Activated CD4-positive, alpha-beta T cell treated with anti-CD3 and anti-CD28 coated beads, Interleukin-2, amount 50 U/mL, for 16 hours (primary cell): ENCODE data around the gene ACSBG1.

Experiments used
- DNase-seq: peaks from one replicate; pipeline ENCODE4 v3.0.0-alpha.2; 2020

Gene ACSBG1

GRCh38 chr15:78201281-78202190 is 32.8 kb downstream of the ACSBG1 start:
- DNase-seq, result no peak

DNA sequence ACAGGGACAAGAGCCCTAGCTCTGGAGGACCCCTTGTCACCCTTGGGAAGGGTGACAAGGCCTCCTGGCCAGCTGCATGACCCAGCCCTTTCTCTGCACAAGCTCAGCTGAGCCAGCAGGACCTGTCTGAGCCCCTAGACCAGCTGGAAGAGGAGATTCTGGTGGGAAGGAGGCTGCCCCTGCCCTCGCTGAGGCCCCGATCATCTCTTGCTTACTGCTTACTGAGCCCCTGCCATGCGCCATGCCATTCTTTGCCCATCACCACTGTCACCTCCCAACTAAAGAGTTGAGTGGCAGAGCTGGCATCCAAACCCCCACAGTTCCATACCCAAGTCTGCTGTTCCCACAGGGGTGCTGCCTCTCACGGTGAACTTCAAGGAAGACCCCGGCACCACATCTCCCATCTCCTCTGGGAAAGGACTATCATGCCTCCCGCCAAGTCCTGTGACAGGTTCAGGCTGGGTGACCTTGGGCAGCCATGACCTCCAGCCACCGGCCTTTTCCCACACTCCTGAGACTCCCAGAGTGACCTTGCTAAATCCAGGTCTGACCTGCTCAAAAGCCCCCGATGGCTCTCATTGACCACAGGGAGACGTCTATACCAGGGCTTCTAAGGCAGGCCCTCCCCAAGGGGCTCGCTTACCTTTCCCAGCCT is 34.0 kb downstream of the ACSBG1 start:
- DNase-seq, result no peak

DNA sequence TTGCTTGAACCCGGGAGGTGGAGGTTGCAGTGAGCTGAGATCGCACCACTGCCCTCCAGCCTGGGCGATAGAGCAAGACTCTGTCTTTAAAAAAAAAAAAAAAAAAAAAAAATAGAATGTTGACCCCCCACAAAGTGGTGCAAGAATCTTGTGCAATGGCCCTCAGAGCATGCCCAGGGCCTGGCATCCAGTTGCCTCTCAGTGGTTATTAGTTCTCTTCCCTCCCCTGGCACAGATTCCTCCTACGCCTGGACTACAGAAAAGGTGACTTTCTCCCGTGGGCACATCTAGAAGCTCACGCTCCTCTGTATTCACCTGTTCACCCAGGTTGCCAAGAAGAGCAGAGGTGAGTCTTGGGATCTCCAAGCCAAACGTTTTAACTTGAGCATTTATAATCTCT is 36.7 kb downstream of the ACSBG1 start:
- no peak for DNase-seq

DNA sequence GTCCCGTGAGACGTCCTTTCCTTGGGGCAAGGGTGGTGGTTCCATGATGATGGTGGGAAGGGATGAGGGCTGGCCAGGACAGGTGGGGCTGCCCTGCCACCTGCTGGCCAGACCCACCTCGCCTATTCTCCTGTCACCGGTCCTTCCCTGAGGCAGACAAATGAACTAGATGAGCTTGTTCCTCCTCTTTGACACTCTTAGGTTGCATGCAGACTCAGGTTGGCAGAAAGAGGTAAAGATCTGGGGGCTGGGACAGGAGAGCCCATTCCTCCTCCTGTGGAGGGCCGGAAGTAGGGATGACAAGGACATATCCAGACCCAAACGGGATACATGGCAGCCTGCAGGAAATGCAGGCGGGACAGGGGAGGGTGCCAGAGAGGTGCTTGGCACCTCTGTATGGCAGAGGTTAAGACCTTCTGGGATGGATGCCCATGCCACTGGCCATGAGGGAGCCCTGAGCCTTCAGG is 38.6 kb downstream of the ACSBG1 start:
- DNase-seq, result peak; percentile 48

GRCh38 chr15:78194568-78194925 is 39.8 kb downstream of the ACSBG1 start:
- DNase-seq, result no peak

DNA sequence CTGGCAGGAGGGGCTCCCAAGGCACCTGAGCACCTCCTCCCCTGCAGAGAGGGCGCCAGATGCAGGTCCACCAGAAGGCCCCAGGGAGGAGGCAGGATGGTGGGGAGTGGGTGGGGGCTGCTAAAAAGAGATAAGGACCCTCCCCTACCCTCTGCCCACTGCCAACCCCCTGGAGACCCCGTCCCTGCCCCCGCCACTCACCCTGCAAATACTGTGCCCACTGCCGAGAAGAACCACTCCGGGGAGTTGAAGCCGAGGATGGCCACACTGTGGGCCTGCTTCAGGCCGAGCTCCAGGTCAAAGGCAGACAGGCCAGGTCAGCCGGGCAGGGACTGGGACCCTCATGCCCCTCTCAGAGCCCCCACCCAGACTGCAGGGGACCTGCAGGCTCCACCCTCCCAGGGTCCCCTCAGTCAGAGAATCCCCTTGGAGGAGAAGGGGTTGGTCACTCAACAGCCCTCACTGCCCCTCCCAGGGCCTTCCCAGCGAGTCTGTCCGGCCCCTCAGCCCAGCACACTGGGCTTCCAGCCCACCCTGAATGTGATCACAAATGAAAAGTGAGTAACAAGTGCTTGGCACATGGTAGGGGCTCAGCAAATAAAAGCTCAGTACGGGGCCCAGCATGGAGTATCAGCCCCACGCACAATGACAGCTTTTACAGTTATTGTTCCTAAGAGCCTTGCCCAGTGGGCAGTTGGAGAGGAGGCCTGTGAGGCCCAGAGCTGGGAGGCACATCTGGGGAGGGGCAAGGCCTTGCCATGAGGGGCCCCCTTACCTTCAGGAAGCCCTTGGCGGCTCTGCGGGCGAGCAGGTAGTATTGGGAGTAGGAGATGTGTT is 40.4 kb downstream of the ACSBG1 start:
- DNase-seq, result no peak

- DNase-seq, result no peak
Measured at GRCh38 chr15:78192826-78193594, 41.4 kb downstream of the ACSBG1 start.

GRCh38 chr15:78182821-78183220 is 51.5 kb downstream of the ACSBG1 start:
- no peak for DNase-seq

DNA sequence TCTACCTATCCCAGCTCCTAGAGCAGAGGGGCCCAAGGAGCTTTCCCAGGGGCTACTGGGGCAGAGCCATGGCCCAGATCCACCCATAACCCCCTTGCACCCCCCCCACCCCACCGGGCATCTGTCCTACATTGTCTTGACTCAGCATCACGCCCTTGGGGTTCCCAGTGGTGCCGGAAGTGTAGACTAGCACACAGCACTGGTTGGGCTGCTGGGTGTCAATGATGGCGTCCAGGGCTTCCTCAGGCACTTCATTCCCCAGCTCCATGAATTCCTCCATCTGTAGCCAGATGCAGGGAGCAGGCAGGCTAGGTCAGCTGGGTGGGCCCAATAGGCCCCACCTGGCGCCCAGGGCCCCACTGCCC is 52.0 kb downstream of the ACSBG1 start:
- no peak for DNase-seq

- DNase-seq, result no peak
Measured at GRCh38 chr15:78179906-78180305, 54.5 kb downstream of the ACSBG1 start.

GRCh38 chr15:78179286-78179840 is 55.0 kb downstream of the ACSBG1 start:
- no peak for DNase-seq

DNA sequence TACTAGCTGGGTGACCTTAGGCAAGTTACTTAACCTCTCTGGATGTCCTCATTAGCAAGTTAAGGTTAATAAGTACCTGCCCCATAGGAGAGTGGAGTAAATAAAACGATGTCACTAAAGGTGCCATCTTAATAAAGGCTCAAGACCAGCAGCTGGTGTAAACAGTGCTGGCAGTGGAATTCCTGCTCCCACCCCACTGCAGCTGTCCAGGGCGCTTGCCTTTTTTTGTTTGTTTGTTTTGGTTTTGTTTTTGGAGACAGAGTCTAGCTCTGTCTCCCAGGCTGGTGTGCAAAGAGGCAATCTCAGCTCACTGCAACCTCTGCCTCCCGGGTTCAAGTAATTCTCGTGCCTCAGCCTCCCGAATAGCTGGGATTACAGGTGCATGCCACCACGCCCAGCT is 56.3 kb downstream of the ACSBG1 start:
- DNase-seq, result no peak

GRCh38 chr15:78177447-78177873 is 56.9 kb downstream of the ACSBG1 start:
- peak; percentile 42 for DNase-seq

DNA sequence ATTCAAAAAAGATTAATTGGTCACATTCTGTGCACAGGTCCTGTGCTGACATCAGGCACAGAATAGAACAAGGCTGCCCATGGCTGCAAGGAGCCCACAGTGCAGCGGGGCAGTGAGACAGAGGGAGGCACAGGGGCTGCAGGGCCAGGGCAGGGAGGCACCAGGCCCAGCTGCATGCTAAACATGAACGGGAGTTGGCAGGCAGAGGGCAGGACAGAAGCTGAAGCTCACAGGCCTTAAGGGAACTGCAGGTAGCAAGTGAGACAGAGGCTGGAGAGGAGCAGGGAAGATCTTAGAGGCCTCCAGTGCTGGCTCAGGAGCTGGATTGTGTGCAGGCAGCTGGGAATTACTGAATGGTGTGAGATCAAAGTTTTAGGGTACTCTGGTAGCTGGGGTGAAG is 59.0 kb downstream of the ACSBG1 start:
- no peak for DNase-seq

DNA sequence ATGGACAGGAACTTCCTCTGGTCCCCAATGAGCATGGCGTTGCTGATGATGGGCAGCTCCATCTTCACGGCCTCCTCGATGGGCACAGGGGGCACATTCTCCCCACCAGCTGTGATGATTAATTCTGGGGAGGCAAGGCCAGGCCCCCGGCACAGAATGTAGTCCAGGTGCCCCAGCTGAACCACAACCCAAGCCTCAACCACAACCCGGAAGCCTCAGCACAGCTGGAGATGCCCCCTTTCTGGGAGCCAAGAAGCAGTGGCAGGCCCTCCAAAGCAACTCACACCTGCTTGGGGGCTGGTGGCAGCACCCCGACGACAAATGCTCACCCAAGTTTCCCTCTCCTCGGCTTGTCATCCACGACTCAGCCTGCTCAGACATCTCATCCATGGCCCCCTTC is 60.0 kb downstream of the ACSBG1 start:
- no peak for DNase-seq

- no peak for DNase-seq
Measured at GRCh38 chr15:78171864-78172472, 62.4 kb downstream of the ACSBG1 start.

DNA sequence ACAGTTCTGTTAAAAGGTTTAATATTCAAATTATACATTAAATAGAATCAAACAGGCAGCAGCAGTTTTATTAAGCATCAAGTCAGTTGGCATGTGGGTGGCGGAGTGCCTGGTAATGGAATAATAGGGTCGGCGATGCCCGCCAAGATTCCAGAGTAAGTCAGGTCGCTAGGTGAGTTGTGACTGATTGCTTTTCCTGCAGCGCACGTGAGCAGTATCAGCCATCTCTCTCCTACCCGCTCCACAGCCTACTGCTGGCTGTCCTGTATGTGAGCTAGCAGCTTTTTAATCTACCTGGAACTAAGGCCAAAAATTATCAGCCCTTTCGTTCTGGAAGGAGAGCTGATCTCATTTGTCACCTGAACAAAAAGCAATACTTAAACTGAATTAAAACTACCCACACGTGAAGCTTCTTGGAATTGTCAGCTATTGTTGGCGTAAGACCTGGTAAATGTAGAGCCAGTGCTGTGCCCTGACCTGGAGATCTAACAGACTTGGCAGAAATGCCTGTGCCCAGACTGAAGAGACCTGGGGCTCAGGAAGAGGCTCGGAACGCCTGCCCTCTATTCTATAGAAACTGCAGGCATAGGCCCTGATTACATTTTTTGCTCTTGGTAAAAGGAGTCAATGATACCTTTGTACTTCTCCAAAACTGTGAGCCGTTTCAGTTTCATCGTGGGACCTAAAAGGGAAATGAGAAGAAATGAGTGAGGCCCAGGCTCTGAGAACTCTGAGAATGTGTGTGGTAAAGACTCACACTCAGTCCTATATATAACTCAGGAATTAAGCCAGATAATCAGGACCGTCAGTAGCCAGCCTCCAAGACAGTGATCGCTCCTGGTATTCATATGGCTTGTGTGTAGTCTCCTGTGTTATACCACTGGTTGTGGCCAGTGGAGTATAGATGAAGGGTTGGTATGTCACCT is 63.3 kb downstream of the ACSBG1 start:
- DNase-seq, result no peak

DNA sequence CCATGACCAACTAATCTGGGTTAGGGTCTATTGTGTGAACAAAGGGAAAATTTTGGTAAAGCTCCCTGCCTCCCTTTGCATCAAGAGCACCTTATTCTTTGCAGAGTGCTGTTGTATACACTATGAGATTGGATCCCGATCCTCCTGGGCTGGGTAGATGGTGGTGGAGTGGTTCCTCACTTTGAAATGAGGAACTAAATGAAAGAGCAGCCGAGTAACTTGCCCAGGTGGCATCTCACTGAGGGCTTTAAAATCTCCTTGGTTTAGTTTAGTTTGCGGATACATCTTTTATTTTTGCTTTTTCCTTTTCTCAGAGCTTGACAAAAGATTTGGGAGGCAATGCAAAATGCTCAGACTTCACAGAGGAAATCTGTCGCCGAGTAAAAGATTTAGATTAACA is 65.8 kb downstream of the ACSBG1 start:
- no peak for DNase-seq

- DNase-seq, result peak; percentile 90
Measured at GRCh38 chr15:78167227-78167888, 67.0 kb downstream of the ACSBG1 start.

DNA sequence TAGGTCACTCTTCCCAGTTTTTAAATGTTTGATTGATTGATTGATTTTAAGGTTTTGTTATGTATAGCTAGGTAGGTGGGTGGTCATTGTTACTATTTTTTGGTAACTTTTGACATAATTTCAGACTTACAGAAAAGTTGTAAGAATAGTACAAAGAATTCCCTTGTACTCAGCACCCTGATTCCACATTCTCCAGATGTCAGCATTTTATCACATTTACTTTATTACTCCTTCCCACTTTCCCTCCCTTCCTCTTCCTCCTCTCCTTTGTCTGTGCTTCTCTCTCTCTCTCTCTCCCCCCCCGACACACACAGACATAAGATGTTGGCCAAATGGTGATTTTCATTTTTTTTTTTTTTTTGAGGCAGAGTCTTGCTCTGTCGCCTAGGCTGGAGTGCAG is 70.4 kb downstream of the ACSBG1 start:
- DNase-seq, result no peak
